WTC11 (cell line): ENCODE measurements around the gene USH1C.

Experiments used
- SP1 ChIP-seq: sonication (generic); formaldehyde crosslinking; conservative IDR thresholded peaks from 2 replicates; pipeline ENCODE4 v1.8.1; 2022; ENCODE audit warnings: missing genetic modification reagents
- TCF7 ChIP-seq: sonication (generic); formaldehyde crosslinking; IDR thresholded peaks from 2 replicates; pipeline ENCODE4 v1.8.0; 2022; ENCODE audit warnings: mild to moderate bottlenecking, low read depth, missing genetic modification reagents, moderate library complexity
- ZNF263 ChIP-seq: sonication (generic); formaldehyde crosslinking; IDR thresholded peaks from 2 replicates; pipeline ENCODE4 v1.8.1; 2022; ENCODE audit warnings: low read depth, mild to moderate bottlenecking, moderate library complexity, missing genetic modification reagents
- TF ChIP-seq, protein P1 (sequence below): fragments of 200-600 bp; IDR thresholded peaks from 2 replicates; pipeline ENCODE4 v1.8.0; 2022; ENCODE audit warnings: antibody characterized with exemption
- TF ChIP-seq, protein P2 (sequence below): fragments of 250-450 bp; sonication (Bioruptor Pico); IDR thresholded peaks from 2 replicates; pipeline ENCODE4 v1.9.0; 2021; ENCODE audit warnings: moderate library complexity, mild to moderate bottlenecking, inconsistent platforms, borderline replicate concordance

DNA sequence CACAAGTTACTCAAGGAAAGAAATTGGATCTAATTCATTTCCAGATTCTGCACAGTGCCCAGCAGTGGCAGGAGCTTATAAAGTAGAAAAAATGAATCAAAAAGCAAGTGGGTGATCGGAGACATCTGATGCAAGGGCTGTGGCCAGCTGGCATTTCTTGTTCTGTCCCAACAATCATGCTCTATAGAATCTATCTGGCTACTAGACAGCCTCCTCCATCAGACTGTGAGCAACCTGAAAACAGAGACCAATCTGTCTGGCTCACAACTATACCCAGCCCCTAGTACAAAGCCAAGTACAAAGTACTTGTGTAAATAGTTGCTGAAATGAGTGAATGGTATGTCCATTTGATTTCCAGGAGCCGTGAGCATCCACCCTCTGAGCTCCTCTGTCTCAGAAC, 11.4 kb downstream of the USH1C start:
- TF ChIP-seq SP1, result no peak
- TF ChIP-seq, protein P1, sequence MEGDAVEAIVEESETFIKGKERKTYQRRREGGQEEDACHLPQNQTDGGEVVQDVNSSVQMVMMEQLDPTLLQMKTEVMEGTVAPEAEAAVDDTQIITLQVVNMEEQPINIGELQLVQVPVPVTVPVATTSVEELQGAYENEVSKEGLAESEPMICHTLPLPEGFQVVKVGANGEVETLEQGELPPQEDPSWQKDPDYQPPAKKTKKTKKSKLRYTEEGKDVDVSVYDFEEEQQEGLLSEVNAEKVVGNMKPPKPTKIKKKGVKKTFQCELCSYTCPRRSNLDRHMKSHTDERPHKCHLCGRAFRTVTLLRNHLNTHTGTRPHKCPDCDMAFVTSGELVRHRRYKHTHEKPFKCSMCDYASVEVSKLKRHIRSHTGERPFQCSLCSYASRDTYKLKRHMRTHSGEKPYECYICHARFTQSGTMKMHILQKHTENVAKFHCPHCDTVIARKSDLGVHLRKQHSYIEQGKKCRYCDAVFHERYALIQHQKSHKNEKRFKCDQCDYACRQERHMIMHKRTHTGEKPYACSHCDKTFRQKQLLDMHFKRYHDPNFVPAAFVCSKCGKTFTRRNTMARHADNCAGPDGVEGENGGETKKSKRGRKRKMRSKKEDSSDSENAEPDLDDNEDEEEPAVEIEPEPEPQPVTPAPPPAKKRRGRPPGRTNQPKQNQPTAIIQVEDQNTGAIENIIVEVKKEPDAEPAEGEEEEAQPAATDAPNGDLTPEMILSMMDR, result no peak
- no peak for TF ChIP-seq ZNF263
- TF ChIP-seq, protein P2, sequence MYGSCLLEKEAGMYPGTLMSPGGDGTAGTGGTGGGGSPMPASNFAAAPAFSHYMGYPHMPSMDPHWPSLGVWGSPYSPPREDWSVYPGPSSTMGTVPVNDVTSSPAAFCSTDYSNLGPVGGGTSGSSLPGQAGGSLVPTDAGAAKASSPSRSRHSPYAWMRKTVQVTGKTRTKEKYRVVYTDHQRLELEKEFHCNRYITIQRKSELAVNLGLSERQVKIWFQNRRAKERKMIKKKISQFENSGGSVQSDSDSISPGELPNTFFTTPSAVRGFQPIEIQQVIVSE (CRISPR knock-in tag), result no peak
- no peak for TF ChIP-seq TCF7
